ENCODE results near the gene ANKRD2.

GRCh38 chr10:97597778-97598177 lies 25.2 kb downstream of the ANKRD2 start:
- no peak for TF ChIP-seq CTCF (IDR thresholded peaks at IDR 0.05)
- no peak for TF ChIP-seq POLR2AphosphoS5 (IDR thresholded peaks at IDR 0.05)
- no peak for TF ChIP-seq EP300 (IDR thresholded peaks at IDR 0.05)
